Endothelial cell (in vitro differentiated cells): Measurements from ENCODE around the gene SAG. TPM values are rescaled to one million over a fixed set of nuclear protein-coding genes. Genes with fewer than 3 reads are reported as not detected.

Experiments
- DNase-seq: peaks from one replicate; pipeline ENCODE4 v3.0.0; 2021; ENCODE audit warnings: low spot score
- H3K27ac Mint-ChIP-seq: one replicate; pipeline ENCODE4 v1.8.0; 2021; ENCODE audit warnings: mixed read lengths, inconsistent platforms; ENCODE audit not compliant: unreplicated experiment
- H3K27me3 Mint-ChIP-seq: one replicate; pipeline ENCODE4 v1.8.0; 2021; ENCODE audit warnings: mild to moderate bottlenecking, moderate library complexity, mixed read lengths, inconsistent platforms; ENCODE audit not compliant: unreplicated experiment
- H3K36me3 Mint-ChIP-seq: one replicate; pipeline ENCODE4 v1.8.0; 2021; ENCODE audit warnings: mild to moderate bottlenecking, low read depth, mixed read lengths, inconsistent platforms; ENCODE audit not compliant: unreplicated experiment
- H3K4me1 Mint-ChIP-seq: one replicate; pipeline ENCODE4 v1.8.0; 2021; ENCODE audit warnings: mild to moderate bottlenecking, mixed read lengths, inconsistent platforms; ENCODE audit not compliant: unreplicated experiment
- H3K4me3 Mint-ChIP-seq: one replicate; pipeline ENCODE4 v1.8.0; 2021; ENCODE audit warnings: mild to moderate bottlenecking, mixed read lengths, inconsistent platforms; ENCODE audit not compliant: unreplicated experiment
- H3K9me3 Mint-ChIP-seq: one replicate; pipeline ENCODE4 v1.8.0; 2021; ENCODE audit warnings: mixed read lengths, inconsistent platforms; ENCODE audit not compliant: unreplicated experiment
- total RNA-seq: library from RNA; stranded (reverse); fragmentation: NEBNext Ultra II Directional; extraction: Animal tissue kit (Norgen Biotek cat#: 25700); gene quantifications from one replicate; pipeline ENCODE4 v1.2.1, GENCODE V29; 2021; ENCODE audit not compliant: unreplicated experiment
- TF ChIP-seq, protein P1 (sequence below): fragments of 200-600 bp; sonication (generic); IDR thresholded peaks from one replicate; pipeline ENCODE4 v1.5.0; 2021; ENCODE audit warnings: antibody characterized with exemption; ENCODE audit not compliant: unreplicated experiment

SAG gene
- total RNA-seq, 1 donor from 2014 or later, result not detected

- Mint-ChIP-seq H3K27me3 (peaks cover 12% of the 10 kb centered on the region), H3K9me3 (peaks cover 6% of the 10 kb centered on the region), H3K4me3 (no peak overlapping the region), H3K36me3 (peaks cover 5% of the 10 kb centered on the region), H3K27ac (no peak overlapping the region), H3K4me1 (peaks cover 11% of the 10 kb centered on the region)
- TF ChIP-seq, protein P1, sequence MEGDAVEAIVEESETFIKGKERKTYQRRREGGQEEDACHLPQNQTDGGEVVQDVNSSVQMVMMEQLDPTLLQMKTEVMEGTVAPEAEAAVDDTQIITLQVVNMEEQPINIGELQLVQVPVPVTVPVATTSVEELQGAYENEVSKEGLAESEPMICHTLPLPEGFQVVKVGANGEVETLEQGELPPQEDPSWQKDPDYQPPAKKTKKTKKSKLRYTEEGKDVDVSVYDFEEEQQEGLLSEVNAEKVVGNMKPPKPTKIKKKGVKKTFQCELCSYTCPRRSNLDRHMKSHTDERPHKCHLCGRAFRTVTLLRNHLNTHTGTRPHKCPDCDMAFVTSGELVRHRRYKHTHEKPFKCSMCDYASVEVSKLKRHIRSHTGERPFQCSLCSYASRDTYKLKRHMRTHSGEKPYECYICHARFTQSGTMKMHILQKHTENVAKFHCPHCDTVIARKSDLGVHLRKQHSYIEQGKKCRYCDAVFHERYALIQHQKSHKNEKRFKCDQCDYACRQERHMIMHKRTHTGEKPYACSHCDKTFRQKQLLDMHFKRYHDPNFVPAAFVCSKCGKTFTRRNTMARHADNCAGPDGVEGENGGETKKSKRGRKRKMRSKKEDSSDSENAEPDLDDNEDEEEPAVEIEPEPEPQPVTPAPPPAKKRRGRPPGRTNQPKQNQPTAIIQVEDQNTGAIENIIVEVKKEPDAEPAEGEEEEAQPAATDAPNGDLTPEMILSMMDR, result no peak
- no peak for DNase-seq
These were observed 44.7 kb downstream of the SAG start for GRCh38 chr2:233352141-233352842.

DNA sequence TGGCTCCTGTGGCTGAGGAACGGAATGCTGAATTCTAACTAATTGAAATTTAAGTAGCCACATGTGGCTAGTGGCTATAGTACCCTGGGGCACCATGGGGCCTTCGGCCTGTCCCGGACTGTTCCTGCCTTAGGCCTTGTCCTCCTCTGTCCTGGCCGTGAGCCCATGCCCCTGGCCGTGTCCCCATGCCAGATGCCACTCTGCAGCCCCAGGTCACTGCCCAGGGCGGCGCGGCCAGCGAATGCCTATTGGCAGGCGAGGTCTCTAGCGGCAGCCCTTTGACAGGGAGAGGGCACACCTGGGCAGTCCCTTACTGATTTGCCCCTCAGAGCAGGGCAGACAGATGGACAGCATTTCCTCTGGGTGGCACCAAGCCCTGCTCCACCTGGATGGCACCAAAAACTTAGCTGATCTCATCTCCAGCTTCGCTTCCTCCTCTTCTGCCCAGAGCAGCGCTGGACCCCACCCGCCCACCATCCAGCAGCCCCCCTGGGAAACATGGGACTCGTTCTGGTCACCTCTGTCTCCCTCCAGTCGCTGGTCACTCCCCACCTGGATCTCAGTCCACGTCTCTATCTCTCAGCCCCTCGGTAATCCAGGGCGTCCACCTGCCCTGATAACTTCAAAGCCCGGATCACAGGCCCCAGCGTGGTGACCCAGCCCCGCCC is 45.6 kb downstream of the SAG start:
- Mint-ChIP-seq H3K9me3 (peaks cover 6% of the 10 kb centered on the region), H3K36me3 (peaks cover 5% of the 10 kb centered on the region), H3K27me3 (peaks cover 11% of the 10 kb centered on the region), H3K4me1 (peaks cover 11% of the 10 kb centered on the region), H3K4me3 (peak overlapping the region; percentile 96), H3K27ac (no peak overlapping the region)
- TF ChIP-seq, protein P1, result no peak
- no peak for DNase-seq

DNA sequence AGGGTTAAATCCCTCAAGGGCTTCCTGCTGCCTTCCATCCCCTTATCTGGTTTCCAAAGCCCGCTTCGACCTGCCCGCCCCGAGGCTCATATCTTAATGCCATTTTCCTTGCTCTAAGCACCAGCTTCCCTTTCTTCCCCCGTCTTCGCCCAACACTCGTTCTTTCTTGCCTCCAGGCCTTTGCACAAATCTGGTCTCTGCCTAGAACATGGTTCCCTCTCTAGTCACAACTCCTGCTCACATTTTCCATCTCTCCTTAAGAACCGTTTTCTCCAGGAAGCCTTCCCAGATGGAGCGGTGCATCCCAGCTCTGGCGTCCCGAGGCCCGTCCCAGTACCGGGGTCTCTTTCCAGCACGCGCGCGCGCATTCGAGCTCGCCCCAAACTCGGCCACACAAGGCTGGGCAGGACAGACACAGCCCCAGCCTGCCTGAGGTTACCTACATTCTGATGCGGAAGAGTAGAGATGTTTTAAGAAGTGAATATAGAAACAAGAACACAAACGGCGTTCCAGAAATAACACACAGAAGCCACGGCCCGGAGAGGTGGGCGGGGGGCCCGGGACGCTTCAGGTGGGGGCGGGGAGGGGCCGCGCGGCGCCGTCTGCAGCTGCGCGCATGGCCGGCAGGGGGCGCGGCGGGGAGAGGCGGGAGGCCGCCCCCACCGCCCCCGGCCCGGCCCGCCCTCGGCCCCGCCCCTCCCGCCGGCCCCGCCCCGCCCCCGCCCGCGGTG is 46.3 kb downstream of the SAG start, which contains the start of gene DGKD:
Gene DGKD, plus strand, starts transcription at position 726 of the 731 bp plus-strand sequence. CDS start 25 bp downstream, outside the sequence.
- TF ChIP-seq, protein P1, result peak; percentile 25
- peaks cover 5% of the 10 kb centered on the region for H3K36me3 Mint-ChIP-seq
- DNase-seq, result peak; percentile 80
- H3K4me1 Mint-ChIP-seq, result peaks cover 11% of the 10 kb centered on the region
- peaks cover 6% of the 10 kb centered on the region for H3K9me3 Mint-ChIP-seq
- H3K27me3 Mint-ChIP-seq, result peaks cover 10% of the 10 kb centered on the region
- H3K27ac Mint-ChIP-seq, result peak within 1 kb of the TSS; percentile 40
- H3K4me3 Mint-ChIP-seq, result peak within 1 kb of the TSS; percentile 96

- peaks cover 10% of the 10 kb centered on the region for H3K27me3 Mint-ChIP-seq
- peaks cover 5% of the 10 kb centered on the region for H3K36me3 Mint-ChIP-seq
- DNase-seq, result no peak
- peaks cover 11% of the 10 kb centered on the region for H3K4me1 Mint-ChIP-seq
- peaks cover 6% of the 10 kb centered on the region for H3K9me3 Mint-ChIP-seq
- TF ChIP-seq, protein P1, result peak; percentile 2
- no peak overlapping the region for H3K27ac Mint-ChIP-seq
- no peak overlapping the region for H3K4me3 Mint-ChIP-seq
These were observed 46.9 kb downstream of the SAG start for GRCh38 chr2:233354500-233354924.
